Activated CD8-positive, alpha-beta memory T cell treated with anti-CD3 and anti-CD28 coated beads, Interleukin-2, amount 50 U/mL, for 24 hours (primary cell): ENCODE measurements around the gene AFF3.
"Not testable (repeated sequence)": the region's sequence is repeated elsewhere in the genome, so short reads cannot be mapped to it uniquely, and the experiment has no call there.

Source experiments
- DNase-seq: peaks from one replicate; pipeline ENCODE4 v3.0.0-alpha.2; 2020; ENCODE audit errors: extremely low read depth

Gene AFF3

GRCh38 chr2:99672766-99673350 is 469.5 kb downstream of the AFF3 start:
- DNase-seq: no peak

DNA sequence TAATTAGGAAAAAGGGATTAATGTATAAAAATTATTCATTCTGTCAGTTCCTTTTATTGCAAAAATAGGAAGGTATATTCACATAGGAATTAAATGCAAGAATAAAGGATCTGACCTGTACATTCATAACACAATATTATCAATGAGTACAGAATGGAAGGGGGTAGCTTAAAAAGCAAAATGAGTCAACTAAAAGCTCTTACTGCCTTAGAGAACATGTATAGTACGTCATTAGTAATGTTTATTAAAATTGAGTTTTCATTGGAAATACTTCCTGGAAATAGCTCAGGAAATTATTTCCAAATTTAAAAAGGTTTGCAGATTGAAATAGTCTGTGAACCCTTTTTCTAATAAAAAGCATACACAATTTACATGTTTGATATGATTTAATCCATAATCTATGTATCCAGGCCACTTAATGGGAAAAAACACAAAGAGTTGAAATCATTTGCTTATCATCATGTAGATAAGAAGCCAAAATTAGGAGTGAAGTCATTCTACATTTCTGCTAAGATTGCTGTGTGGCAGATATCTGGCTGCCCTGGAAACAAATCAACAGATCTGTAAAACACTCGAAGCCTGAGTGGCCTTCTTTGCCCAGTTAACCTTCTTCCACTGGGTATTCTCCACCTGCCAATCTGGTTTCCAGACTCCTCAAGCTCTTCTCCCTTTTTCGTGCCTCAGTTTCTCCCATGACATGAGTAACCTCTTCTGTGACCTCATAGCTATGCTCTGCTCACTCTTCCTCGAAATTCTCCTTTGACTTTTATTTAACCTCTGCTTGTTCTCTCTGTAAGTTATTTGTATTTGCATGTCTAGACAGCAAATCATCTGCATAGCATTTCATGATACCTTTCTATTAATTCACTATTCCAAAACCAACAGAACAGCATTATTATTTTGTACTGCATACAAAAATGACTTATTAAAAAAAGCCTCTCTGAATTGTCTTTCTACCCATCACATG is 471.3 kb downstream of the AFF3 start:
- DNase-seq: no peak

DNA sequence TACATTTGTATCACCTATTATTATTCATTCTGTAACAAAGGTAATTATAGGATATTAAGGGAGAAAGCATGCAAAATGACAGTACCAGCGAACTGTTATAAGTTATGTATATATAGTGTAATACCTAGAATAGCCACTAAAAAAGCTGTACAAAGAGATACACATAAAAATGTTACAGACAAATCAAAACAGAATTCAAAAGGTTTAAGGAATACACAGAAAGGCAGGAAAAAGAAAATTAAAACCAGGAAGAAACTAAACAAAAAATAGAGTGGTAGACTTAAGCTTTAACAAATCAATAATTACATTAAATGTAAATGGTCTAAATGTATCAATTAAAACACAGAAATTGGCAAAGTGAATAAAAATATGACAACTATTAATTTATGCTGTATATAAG is 476.1 kb downstream of the AFF3 start:
- DNase-seq: no peak

GRCh38 chr2:99663641-99664040 is 478.7 kb downstream of the AFF3 start:
- no peak for DNase-seq

DNA sequence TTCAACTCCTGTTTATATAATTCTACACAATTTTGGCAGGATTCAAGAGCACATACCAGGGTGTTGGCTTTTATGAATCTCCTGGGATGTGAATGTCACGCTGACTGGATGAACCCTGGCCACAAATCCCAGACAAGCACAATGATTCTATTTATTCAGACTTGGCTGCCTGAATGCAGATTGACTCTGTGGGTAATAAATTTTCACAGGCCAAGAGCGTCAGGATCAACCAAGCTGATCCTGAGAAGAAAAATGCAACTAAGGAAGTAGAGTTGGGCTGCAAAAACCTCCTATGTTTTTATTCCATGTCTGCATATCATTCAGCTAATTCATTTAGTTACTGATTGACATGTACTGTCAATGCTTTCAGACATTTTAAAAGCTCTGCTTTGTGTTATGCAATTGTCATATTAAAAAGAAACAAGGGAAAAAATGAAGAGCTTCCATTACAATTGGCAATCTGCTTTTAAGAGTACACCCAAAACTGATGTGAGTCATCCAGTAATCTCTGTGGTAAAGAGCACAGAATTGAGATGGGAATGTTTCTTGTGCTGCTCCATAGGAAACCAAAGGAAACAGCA is 479.5 kb downstream of the AFF3 start:
- DNase-seq: no peak

GRCh38 chr2:99661761-99662160 is 480.6 kb downstream of the AFF3 start:
- DNase-seq: not testable (repeated sequence)

GRCh38 chr2:99660616-99661406 is 481.6 kb downstream of the AFF3 start:
- DNase-seq: no peak

DNA sequence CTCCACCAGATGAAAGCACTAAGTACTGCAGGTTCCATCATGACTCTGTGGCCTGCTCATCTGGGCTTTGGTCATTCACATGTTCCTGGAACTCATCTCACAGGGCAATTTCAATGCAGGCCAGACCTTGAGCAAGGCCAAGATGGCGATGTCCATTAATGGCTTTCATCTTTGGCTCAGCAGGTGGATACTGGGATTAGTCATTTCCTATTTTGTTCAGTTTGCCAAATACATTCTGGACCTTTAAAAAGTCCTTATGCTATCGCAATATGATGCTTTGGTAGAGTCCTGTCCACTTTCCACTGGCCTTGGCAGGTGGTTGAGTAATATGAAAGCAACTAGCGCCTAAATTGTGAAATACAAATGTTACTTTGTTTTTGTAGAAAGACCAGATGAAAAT is 482.5 kb downstream of the AFF3 start:
- DNase-seq: no peak

DNA sequence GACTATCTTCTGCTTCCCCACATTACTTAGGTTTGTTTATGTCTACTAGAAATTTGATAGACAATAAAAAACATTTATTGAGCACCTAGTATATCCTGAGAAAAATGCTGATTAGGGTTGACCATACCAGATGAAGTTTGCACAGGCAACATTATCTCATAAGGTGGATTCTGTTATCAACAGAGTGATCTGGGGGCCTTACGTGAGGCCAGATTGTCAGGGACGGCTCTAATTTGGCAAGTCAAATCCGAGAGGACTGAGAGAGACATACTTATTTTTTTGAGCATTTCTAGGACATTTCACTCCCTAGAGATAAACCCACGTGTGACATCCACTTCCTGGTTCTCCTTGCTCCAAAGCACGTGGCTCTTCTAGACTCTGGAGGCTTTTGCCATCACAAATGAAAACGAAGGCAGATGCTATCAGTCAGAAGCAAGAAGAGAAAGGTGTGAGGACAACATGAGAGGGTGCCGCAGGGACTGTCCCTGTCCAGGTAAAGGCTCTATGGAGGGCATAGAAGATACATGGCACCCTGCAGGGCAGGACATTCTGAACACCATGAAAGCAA is 484.6 kb downstream of the AFF3 start:
- no peak for DNase-seq

- DNase-seq: no peak
These were observed 485.4 kb downstream of the AFF3 start for GRCh38 chr2:99656994-99657393.

DNA sequence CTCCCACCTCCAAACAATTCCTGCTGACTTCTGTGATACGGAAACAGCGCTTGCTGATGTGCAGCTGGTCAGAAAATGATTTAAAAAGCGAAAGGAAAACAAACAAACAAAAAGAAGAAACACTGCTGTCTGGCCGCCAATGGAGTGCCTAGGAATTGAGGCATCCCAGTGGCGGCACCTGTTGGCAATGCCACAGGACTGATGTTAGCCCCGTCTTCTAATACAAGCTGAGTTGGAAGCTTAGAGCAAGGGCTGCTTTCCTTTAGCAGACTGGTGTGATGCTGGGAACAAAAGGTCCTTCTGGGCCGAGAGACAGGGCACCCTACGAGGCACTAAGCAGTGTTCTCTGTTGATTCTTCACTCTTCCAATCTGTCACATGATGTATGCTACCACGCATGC is 489.0 kb downstream of the AFF3 start:
- no peak for DNase-seq

GRCh38 chr2:99652862-99653261 is 489.5 kb downstream of the AFF3 start:
- DNase-seq: no peak

GRCh38 chr2:99651930-99652670 is 490.3 kb downstream of the AFF3 start:
- DNase-seq: no peak

DNA sequence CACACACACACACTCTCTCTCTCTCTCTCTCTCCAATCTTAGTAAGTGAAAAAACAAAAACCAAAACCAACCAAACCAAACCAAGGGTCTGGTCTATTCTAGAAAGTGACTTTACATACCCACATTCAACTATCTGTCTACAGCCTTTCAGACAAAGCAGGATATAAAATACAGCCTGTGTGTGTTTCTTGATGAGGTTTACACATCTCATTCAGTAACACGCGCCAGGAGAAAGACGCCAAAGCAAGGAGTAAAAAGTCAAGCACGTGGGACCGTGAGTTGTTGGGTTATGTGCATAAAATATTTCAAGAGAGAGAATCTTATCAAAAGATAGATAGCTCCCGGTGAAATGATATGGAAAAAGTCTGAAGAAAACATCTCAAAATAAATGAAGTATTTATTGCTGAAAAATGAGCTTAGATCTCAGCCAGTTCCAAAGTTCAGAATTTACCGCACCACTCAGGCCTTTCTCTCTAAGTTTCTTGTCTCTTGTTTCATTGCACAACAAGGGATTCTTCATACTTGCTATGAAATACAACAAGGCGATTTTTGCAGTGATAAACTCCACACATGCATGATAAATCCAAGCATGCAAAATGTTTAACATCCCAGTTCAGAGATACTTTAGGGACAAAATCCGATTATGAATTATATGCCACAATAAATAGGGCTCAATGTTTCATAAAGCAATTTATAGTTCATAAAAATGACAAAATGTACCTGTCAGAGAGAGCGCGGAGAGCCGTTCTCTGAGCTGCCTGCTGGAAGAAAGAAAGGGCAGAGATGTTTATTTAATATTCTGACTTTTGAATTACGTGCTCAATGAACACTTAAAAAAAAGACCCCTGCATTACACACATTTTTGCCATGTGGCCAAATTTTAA is 493.2 kb downstream of the AFF3 start:
- DNase-seq: no peak

GRCh38 chr2:99648178-99648844 is 494.1 kb downstream of the AFF3 start:
- no peak for DNase-seq

DNA sequence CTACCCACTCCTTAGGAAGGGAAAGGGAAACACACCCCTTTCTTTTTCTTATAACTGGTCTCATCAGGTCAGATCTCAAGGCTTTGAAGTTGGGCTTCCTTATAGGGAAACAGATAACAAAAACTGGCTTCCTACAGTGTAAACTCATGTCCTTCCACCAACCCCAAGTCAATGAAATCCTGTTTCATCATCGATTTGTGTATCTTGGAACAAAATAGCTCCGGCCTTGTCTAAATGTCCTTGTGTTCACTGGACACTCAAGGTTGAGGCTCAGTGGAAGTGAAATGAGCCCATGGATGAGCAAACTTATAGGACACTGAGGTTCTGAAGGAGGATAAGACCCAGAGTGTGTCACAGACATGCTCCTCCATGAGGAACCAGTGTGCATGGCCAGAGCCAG is 496.4 kb downstream of the AFF3 start:
- no peak for DNase-seq

- DNase-seq: no peak
These were observed 498.0 kb downstream of the AFF3 start for GRCh38 chr2:99644419-99644787.

DNA sequence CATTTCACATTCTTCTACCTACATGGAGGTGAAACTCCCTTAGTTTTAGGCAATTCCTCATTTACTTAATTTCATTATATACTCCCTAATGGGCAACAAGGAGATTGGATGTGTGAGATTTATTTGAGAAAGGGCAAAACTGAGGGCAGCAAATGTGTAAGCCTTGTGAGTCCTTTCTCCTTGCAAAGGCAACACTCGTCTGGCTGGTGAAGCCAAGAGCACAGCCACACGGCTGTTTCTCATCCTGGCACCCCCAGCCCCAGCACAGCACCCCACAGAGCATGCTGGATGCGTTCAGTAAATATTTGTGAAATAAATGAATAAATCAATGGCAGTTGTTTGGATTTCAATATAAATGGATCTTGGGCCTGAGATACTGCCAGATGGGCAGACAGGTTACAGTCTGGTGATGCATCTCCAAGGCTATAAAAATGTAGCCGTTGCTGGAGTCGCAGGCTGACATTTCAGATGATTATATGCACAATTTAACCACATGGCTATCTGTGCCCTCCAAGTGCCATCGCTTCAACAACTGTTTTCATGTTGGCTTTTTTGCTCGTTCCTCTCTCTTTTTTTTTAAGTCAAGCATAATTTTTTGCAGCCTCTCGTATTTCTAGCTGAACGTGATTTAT is 498.5 kb downstream of the AFF3 start:
- DNase-seq: no peak

GRCh38 chr2:99641999-99642398 is 500.4 kb downstream of the AFF3 start:
- DNase-seq: no peak
